ENCODE data around the gene FNDC8. TPM values are rescaled to one million over a fixed set of nuclear protein-coding genes. Genes with fewer than 3 reads are reported as not detected.

FNDC8 gene
- polyA plus RNA-seq, 1 of the 3 experiments (the other 2 are of a cell fraction), result not detected

DNA sequence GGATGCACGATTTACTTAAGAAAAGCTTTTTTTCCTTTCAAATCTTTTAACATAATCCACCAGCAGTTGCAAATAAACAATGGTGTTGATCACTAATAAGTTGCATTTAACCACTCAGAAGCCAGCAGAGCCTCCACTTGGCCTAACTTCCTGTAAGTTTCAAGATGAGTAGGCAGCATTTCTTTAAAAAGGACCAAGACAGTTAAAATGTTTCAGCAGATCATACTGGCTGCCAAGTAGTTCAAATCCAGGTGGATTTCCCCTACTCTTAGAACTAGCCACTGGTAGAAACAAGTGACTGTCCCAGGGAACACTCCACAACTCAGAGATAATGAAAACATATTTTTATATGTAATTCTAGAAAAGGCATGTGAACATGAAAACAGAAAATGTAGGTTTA lies 40.9 kb upstream of the FNDC8 start (continued):
- TF ChIP-seq, protein P1, sequence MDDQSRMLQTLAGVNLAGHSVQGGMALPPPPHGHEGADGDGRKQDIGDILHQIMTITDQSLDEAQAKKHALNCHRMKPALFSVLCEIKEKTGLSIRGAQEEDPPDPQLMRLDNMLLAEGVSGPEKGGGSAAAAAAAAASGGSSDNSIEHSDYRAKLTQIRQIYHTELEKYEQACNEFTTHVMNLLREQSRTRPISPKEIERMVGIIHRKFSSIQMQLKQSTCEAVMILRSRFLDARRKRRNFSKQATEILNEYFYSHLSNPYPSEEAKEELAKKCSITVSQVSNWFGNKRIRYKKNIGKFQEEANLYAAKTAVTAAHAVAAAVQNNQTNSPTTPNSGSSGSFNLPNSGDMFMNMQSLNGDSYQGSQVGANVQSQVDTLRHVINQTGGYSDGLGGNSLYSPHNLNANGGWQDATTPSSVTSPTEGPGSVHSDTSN (IDR thresholded peaks at IDR 0.05), result no peak

DNA sequence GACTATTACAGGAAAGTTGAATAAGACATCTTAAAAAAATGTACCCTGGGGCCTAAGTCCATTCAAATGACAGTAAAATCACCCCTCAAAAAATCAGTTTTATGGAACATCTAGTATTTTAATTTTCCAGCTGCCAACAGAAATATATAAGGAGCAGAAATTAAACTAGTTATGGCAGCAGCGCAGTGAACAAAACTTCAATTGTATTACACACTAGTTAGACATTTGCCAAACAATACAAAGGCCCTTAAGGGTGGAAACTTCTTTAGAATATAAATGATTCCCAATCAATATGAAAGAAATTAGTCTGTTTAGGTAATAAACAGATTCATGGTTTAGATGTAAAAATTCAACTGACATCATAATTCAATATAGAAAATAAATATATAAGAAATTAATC lies 39.8 kb upstream of the FNDC8 start:
- H2AFZ ChIP-seq (ENCODE audit: low read depth), result no peak overlapping the region
- H3K27ac ChIP-seq (ENCODE audit: low read depth in 2 of 2, low read length in 1 of 2), result peak overlapping the region; percentile 71 to 86; a peak in 3 of 4 replicates
- no peaks in the 10 kb centered on the region for H3K9me3 ChIP-seq
- no peaks in the 10 kb centered on the region for H3K9me2 ChIP-seq
- H3K36me3 ChIP-seq (replicated peaks in 1 of 2; ENCODE audit: control insufficient read depth in 1 of 2, insufficient read depth in 2 of 2, low read length in 1 of 2), result peaks cover 0 to 4% of the 10 kb centered on the region in 2 experiments
- H4K20me1 ChIP-seq (ENCODE audit: insufficient read depth), result peaks cover 6% of the 10 kb centered on the region
- ChIA-PET POLR2A (no interaction called here), CTCF (interaction anchor here (0.8 to 1.6 kb wide), 4 partner anchors 12 to 639 kb away, joined by 3 to 7 read pairs (median 3); partner anchors contain the start of gene RFFL)
- no peak overlapping the region for H3K4me2 ChIP-seq
- peaks cover 78% of the 10 kb centered on the region for H3K79me2 ChIP-seq (ENCODE audit: insufficient read depth)
- TF ChIP-seq, protein P2, sequence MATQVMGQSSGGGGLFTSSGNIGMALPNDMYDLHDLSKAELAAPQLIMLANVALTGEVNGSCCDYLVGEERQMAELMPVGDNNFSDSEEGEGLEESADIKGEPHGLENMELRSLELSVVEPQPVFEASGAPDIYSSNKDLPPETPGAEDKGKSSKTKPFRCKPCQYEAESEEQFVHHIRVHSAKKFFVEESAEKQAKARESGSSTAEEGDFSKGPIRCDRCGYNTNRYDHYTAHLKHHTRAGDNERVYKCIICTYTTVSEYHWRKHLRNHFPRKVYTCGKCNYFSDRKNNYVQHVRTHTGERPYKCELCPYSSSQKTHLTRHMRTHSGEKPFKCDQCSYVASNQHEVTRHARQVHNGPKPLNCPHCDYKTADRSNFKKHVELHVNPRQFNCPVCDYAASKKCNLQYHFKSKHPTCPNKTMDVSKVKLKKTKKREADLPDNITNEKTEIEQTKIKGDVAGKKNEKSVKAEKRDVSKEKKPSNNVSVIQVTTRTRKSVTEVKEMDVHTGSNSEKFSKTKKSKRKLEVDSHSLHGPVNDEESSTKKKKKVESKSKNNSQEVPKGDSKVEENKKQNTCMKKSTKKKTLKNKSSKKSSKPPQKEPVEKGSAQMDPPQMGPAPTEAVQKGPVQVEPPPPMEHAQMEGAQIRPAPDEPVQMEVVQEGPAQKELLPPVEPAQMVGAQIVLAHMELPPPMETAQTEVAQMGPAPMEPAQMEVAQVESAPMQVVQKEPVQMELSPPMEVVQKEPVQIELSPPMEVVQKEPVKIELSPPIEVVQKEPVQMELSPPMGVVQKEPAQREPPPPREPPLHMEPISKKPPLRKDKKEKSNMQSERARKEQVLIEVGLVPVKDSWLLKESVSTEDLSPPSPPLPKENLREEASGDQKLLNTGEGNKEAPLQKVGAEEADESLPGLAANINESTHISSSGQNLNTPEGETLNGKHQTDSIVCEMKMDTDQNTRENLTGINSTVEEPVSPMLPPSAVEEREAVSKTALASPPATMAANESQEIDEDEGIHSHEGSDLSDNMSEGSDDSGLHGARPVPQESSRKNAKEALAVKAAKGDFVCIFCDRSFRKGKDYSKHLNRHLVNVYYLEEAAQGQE (IDR thresholded peaks at IDR 0.05; ENCODE audit: low read depth, low read length), result no peak
- TF ChIP-seq JUND (IDR thresholded peaks at IDR 0.05) (no peak), GABPA (IDR thresholded peaks at IDR 0.05; ENCODE audit: low read depth) (no peak), ELF1 (IDR thresholded peaks at IDR 0.05) (no peak), CHD2 (IDR thresholded peaks at IDR 0.05; ENCODE audit: low read length, partially characterized antibody) (no peak), RAD21 (IDR thresholded peaks at IDR 0.05; ENCODE audit: low read length) (no peak), RXRA (IDR thresholded peaks at IDR 0.05; ENCODE audit: borderline replicate concordance, low read depth) (no peak), TAF1 (IDR thresholded peaks at IDR 0.05; ENCODE audit: borderline replicate concordance, low read depth, low read length) (no peak)
- TF ChIP-seq, protein P3, sequence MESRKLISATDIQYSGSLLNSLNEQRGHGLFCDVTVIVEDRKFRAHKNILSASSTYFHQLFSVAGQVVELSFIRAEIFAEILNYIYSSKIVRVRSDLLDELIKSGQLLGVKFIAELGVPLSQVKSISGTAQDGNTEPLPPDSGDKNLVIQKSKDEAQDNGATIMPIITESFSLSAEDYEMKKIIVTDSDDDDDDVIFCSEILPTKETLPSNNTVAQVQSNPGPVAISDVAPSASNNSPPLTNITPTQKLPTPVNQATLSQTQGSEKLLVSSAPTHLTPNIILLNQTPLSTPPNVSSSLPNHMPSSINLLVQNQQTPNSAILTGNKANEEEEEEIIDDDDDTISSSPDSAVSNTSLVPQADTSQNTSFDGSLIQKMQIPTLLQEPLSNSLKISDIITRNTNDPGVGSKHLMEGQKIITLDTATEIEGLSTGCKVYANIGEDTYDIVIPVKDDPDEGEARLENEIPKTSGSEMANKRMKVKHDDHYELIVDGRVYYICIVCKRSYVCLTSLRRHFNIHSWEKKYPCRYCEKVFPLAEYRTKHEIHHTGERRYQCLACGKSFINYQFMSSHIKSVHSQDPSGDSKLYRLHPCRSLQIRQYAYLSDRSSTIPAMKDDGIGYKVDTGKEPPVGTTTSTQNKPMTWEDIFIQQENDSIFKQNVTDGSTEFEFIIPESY (IDR thresholded peaks at IDR 0.05; ENCODE audit: borderline replicate concordance, low read depth), result no peak
- TF ChIP-seq, protein P1 (IDR thresholded peaks at IDR 0.05), result no peak
- TF ChIP-seq, protein P4, sequence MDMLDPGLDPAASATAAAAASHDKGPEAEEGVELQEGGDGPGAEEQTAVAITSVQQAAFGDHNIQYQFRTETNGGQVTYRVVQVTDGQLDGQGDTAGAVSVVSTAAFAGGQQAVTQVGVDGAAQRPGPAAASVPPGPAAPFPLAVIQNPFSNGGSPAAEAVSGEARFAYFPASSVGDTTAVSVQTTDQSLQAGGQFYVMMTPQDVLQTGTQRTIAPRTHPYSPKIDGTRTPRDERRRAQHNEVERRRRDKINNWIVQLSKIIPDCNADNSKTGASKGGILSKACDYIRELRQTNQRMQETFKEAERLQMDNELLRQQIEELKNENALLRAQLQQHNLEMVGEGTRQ (IDR thresholded peaks at IDR 0.05; ENCODE audit: borderline replicate concordance, low read depth, low read length), result no peak
- TF ChIP-seq, protein P5, sequence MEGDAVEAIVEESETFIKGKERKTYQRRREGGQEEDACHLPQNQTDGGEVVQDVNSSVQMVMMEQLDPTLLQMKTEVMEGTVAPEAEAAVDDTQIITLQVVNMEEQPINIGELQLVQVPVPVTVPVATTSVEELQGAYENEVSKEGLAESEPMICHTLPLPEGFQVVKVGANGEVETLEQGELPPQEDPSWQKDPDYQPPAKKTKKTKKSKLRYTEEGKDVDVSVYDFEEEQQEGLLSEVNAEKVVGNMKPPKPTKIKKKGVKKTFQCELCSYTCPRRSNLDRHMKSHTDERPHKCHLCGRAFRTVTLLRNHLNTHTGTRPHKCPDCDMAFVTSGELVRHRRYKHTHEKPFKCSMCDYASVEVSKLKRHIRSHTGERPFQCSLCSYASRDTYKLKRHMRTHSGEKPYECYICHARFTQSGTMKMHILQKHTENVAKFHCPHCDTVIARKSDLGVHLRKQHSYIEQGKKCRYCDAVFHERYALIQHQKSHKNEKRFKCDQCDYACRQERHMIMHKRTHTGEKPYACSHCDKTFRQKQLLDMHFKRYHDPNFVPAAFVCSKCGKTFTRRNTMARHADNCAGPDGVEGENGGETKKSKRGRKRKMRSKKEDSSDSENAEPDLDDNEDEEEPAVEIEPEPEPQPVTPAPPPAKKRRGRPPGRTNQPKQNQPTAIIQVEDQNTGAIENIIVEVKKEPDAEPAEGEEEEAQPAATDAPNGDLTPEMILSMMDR (IDR thresholded peaks at IDR 0.05), result no peak
- peaks cover 27% of the 10 kb centered on the region for H3F3A ChIP-seq (replicated peaks; ENCODE audit: insufficient read depth)
- DNase-seq, result no peak
- WGBS (ENCODE audit: low lambda C conversion rate), result 100% methylated on average over 1 of the region's 1 CpG
- H3K9ac ChIP-seq, result no peak overlapping the region
- no peak overlapping the region for H3K4me3 ChIP-seq (ENCODE audit: low read depth in 2 of 2, low read length in 1 of 2)
- no peaks in the 10 kb centered on the region for H3K27me3 ChIP-seq (ENCODE audit: insufficient read depth)
- H3K4me1 ChIP-seq (ENCODE audit: control insufficient read depth in 1 of 2, insufficient read depth in 2 of 2, low read depth in 1 of 2, low read length in 1 of 2), result peaks cover 9 to 31% of the 10 kb centered on the region in 2 experiments
